Mucosa of rectum (tissue), 2 donors: ENCODE measurements around the gene HPCAL4.

Experiments
- H3K27ac ChIP-seq, 2 donors: one replicate each; pipeline ENCODE4 v1.7.0; 2013; ENCODE audit warnings: inconsistent platforms in 2 of 2, low read depth in 2 of 2, low read length in 2 of 2
- H3K27me3 ChIP-seq, 2 donors: one replicate each; pipeline ENCODE4 v1.7.0; 2013; ENCODE audit warnings: low read length in 2 of 2; ENCODE audit not compliant: control insufficient read depth in 2 of 2, insufficient read depth in 2 of 2
- H3K36me3 ChIP-seq, 2 donors: one replicate each; pipeline ENCODE4 v1.7.0; 2013; ENCODE audit warnings: low read length in 2 of 2; ENCODE audit not compliant: control insufficient read depth in 2 of 2, insufficient read depth in 2 of 2
- H3K4me1 ChIP-seq, 2 donors: one replicate each; pipeline ENCODE4 v1.7.0; 2013; ENCODE audit warnings: low read length in 2 of 2, mild to moderate bottlenecking in 1 of 2; ENCODE audit not compliant: control insufficient read depth in 2 of 2, insufficient read depth in 2 of 2
- H3K4me3 ChIP-seq, 2 donors: one replicate each; pipeline ENCODE4 v1.7.0; 2013; ENCODE audit warnings: low read length in 2 of 2
- H3K9ac ChIP-seq, 2 donors: one replicate each; pipeline ENCODE4 v1.7.0; 2013; ENCODE audit warnings: low read length in 2 of 2, low read depth in 1 of 2, mild to moderate bottlenecking in 1 of 2
- H3K9me3 ChIP-seq, 2 donors: one replicate each; pipeline ENCODE4 v1.7.0; 2013; ENCODE audit warnings: low read length in 2 of 2; ENCODE audit not compliant: control insufficient read depth in 2 of 2
- donor health status: healthy.
- donor health status: Normal muscosa, but diverticular disease.

The HPCAL4 gene

DNA sequence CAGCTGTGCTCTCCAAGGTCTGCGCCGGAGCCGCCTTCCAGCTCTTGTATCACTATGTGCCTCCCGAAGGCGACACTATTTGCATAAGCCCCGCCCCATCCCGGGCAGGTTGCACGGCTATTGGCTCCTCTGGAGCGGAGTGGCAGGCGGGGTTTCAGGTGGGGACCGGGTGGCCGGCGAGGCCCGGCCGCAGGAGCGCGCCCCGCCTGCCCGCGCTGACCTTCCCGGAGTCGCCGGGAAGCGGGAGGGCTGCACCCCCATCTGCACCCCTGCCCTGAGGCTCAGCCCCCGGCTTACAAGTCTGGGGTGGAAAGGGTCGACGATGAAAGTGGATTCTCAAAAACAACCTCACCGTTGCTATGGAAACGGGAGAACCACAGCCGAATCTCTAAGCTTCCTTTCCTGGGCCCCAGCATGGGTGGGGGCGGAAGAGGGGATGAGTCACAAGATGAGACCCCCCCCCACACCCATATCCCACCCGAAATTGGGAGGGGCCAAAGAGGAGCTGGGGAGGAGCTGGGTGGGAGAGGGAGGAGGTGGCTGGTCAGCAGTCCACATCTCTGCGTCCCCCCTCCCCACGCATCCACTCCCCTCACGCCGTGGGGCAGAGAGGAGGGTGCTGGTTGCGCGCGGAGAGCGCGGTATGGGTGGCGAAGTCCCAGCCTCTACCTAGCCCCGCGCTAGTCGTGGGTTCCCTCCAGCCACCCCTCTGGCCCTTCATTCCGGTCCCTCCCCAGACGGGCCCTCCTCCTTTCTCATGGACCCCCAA lies at the start of gene HPCAL4:
HPCAL4 (minus strand) TSS at position 51 of the 769 bp plus-strand sequence. CDS start 6,830 bp downstream, outside the sequence.
- Histone ChIP-seq H3K4me1 (peaks cover 2 to 4% of the 10 kb centered on the region in 2 donors), H3K36me3 (no peaks in the 10 kb centered on the region), H3K27me3 (peaks cover 45 to 47% of the 10 kb centered on the region in 2 donors), H3K9me3 (no peaks in the 10 kb centered on the region), H3K4me3 (peak within 1 kb of the TSS; percentile 26 to 48), H3K9ac (no peak within 1 kb of the TSS), H3K27ac (no peak within 1 kb of the TSS)

DNA sequence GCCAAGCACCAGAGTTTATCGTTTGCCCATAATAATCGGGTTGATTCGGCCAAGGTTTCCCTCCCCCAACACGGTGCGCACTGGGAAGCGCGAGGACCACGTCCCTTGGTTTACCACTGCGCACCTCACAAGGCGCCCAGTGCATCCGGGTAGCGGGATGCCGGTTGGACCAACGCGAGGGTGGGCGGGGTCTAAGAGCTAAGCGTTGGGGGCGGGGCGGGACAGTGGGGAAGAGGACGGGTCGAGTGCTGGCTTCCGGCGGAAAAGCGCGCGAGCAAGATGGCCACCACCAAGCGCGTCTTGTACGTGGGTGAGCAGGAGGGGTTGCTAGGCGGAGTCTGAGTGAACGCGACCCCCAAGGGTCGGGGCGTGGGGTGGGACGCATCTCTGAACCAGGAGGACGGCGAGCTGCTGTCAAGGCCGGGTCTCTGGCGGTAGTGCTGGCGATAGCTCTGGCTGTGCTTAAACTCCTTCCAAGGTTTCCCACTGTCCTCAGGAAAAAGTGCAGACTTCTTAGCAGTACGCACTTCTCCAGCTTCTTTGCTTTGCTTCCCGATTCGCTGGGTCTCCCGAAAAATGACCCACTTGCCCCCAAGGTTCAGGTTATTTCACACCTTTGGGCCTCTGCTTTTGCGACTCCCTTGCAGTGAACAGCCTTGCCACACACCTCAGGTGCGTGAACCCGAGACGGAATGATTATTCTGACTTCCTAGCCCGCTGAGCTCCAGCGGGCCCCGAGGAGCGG lies 47.6 kb upstream of the HPCAL4 start, which contains the start of gene PPIE:
PPIE (plus strand) TSS at position 261 of the 745 bp plus-strand sequence; CDS start at position 280, 19 bp downstream.
- Histone ChIP-seq H3K27me3 (no peaks in the 10 kb centered on the region), H3K9me3 (no peaks in the 10 kb centered on the region), H3K4me3 (peak within 1 kb of the TSS; percentile 93 to 99), H3K27ac (peak within 1 kb of the TSS; percentile 42 to 61), H3K9ac (peak within 1 kb of the TSS; percentile 82 to 86), H3K4me1 (peaks cover 6 to 8% of the 10 kb centered on the region in 2 donors), H3K36me3 (peaks cover 17 to 29% of the 10 kb centered on the region in 2 donors)

DNA sequence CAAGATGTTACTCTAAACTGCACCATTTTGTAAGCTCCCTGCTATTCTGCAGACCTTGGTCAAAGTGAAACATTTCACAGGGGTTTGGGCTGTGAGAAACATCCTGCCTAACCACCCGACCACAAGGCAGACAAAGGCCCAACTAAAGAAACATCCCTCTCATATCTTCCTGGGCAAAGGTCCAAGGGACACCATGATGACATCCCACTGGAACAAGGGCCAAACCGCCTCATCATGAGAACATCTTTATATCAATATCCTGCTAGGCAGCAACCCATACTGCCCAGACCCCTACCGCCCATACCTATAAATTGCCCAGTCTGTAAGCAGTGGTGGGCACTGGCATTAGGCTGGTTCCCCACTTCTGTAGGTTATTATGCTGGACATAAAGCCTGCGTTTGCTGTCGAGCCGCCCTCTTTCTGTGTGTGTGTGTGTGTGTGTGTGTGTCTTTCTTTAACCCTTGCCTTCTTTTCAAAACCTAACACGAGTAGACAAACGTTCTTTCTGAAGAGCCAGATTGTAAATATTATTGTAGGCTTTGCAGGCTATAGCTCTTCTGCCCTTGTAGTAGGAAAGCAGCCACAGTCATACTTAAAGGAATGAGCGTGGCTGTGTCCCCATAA lies 46.4 kb upstream of the HPCAL4 start:
- no peak overlapping the region for H3K9ac ChIP-seq
- H3K4me1 ChIP-seq = peaks cover 6 to 8% of the 10 kb centered on the region in 2 donors
- no peak overlapping the region for H3K27ac ChIP-seq

DNA sequence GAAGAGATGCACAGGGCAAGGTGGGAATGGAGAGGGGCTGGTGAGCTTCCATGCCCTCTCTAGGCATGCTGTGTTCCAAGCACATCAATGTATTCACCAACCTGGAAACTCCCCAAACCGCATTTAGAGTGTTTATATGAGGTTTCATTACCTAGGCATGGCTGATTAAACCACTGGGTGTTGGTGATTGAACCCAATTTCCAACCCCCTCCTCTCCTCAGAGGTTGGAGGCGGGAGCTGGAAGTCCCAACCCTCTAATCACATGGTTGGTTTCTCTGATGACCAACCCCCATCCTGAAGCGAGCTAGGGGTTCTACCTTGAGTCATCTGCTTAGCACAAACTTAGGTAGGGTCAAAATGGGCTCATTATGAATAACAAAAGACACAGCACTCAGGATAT lies 44.5 kb upstream of the HPCAL4 start:
- H3K27me3 ChIP-seq = no peaks in the 10 kb centered on the region
- H3K4me3 ChIP-seq = no peak overlapping the region

More for the DNA sequence above, 46.4 kb upstream of the HPCAL4 start:
- peaks cover 11 to 18% of the 10 kb centered on the region in 2 donors for H3K36me3 ChIP-seq
- H3K4me3 ChIP-seq = no peak overlapping the region
- H3K27me3 ChIP-seq = no peaks in the 10 kb centered on the region
- no peaks in the 10 kb centered on the region for H3K9me3 ChIP-seq

DNA sequence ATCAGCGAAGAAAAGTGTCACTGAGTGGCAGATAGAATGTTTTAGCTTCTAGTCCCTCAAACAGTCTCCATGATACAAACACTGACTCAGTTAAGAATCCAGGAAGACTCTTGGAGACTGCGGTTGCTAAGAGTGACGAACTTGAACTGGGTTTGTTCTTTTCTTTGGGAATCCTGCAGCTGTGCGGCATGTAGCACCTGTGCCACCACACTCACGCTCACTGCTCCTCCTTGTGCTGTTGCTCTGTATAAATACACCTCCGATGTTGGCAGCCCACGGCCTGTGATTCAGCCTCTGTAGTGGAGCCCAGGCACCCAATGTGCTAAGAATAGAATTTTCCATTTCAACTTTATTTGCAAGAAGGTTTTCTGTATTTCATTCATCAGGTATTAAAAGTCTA lies 41.9 kb upstream of the HPCAL4 start:
- Histone ChIP-seq H3K4me3 (no peak overlapping the region), H3K27ac (no peak overlapping the region), H3K9ac (no peak overlapping the region), H3K27me3 (peaks cover 7 to 16% of the 10 kb centered on the region in 2 donors), H3K36me3 (no peaks in the 10 kb centered on the region), H3K4me1 (no peaks in the 10 kb centered on the region), H3K9me3 (no peaks in the 10 kb centered on the region)

More for the DNA sequence above, 44.5 kb upstream of the HPCAL4 start:
- Histone ChIP-seq H3K9me3 (no peaks in the 10 kb centered on the region), H3K4me1 (peaks cover 6 to 8% of the 10 kb centered on the region in 2 donors), H3K27ac (no peak overlapping the region), H3K9ac (no peak overlapping the region), H3K36me3 (peaks cover 2 to 4% of the 10 kb centered on the region in 2 donors)

DNA sequence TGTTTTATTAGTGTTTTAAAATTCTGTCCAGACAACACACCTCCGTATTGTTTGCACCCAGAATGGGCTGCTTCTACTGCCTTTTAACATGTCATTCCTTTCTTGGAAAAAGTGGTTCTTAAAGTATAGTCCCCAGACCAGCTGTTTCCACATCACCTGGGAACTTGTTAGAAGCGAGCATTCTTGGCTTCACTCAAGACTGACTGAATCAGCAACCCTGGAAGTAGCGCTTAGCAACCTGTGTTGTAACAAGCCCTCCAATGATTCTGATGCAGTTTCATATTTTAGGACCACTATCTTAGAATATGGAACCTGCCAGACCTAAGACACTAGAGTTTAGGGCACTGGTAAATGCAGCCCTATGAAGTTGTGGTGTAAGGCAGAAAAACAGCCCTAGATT lies 41.5 kb upstream of the HPCAL4 start:
- no peak overlapping the region for H3K4me3 ChIP-seq
- no peaks in the 10 kb centered on the region for H3K9me3 ChIP-seq
- H3K27me3 ChIP-seq = peaks cover 11 to 19% of the 10 kb centered on the region in 2 donors
- no peak overlapping the region for H3K27ac ChIP-seq
- no peaks in the 10 kb centered on the region for H3K36me3 ChIP-seq
- no peak overlapping the region for H3K9ac ChIP-seq
- H3K4me1 ChIP-seq = no peaks in the 10 kb centered on the region

DNA sequence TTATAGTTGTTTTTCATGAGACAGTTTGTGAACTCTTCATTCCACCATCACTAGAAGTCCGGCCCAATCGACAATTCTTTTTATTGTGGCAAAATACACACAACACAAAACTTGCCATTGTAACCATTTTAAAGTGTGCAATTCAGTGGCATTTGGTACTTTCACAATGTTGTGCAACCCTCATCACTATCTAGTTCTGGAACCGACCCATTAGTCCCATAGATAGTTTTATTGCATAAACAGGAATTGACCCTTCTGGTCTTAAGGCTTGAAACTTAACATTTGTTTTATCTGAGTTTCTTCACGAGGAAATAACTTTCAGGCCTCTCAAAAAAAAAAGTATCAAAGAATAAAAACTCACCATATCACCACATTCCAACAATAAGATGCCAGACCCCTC lies 38.6 kb upstream of the HPCAL4 start:
- no peak overlapping the region for H3K9ac ChIP-seq
- no peaks in the 10 kb centered on the region for H3K4me1 ChIP-seq
- no peaks in the 10 kb centered on the region for H3K9me3 ChIP-seq
- H3K36me3 ChIP-seq = no peaks in the 10 kb centered on the region
- no peak overlapping the region for H3K27ac ChIP-seq
- no peak overlapping the region for H3K4me3 ChIP-seq
- peaks cover 13 to 23% of the 10 kb centered on the region in 2 donors for H3K27me3 ChIP-seq

DNA sequence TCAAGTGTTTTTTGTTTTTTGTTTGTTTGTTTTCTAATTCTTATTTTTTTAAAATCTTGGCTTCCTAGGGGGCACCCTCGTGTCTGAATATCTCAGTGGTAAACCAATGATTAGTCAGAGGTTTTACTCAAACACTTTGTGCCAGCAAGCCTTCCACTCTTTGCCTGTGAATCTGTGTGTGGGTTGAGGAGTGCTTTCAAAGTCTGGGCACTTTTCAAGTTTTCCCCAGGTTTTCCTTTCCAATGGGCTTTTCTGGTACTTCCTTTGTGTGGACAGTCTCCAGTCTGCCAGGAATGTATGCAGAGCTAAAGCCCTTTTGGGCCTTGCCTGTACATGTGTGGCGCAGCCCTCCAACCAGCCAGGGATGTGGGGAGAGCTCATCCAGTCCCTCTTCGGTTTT lies 37.8 kb upstream of the HPCAL4 start:
- Histone ChIP-seq H3K27ac (no peak overlapping the region), H3K9me3 (no peaks in the 10 kb centered on the region), H3K9ac (no peak overlapping the region), H3K27me3 (peaks cover 17 to 25% of the 10 kb centered on the region in 2 donors), H3K4me1 (no peaks in the 10 kb centered on the region), H3K36me3 (no peaks in the 10 kb centered on the region), H3K4me3 (no peak overlapping the region)

DNA sequence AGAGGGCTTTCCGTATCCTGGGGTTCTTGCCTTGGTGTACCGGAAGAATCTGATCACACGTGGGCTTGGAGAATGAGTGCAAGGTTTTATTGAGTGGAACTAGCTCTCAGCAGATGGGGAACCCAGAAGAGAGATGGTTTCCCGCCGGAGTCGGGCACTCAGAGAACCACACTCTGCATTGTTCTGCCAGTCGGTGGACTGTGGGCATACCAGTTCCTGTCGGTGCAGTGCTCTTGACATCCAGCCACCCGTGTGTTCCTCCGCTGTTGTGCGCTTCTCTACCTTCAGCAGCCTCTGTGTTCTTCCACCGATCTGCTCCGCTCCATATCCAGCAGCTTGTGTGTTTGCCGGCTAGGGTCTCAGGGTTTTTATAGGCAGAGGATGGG lies 36.7 kb upstream of the HPCAL4 start:
- Histone ChIP-seq H3K27ac (no peak overlapping the region), H3K4me3 (peak overlapping the region in 1 of 2 donors; percentile 26), H3K36me3 (no peaks in the 10 kb centered on the region), H3K9me3 (no peaks in the 10 kb centered on the region), H3K4me1 (no peaks in the 10 kb centered on the region), H3K27me3 (peaks cover 17 to 26% of the 10 kb centered on the region in 2 donors), H3K9ac (no peak overlapping the region)
